KMS-11 (cell line): ENCODE measurements around the gene NTHL1.

Experiments
- H2AFZ ChIP-seq: fragments of 200-600 bp; sonication (generic); 2 replicates; pipeline ENCODE4 v1.6.1; 2016; ENCODE audit warnings: antibody characterized with exemption, mixed run types, low read depth
- H3K27ac ChIP-seq: fragments of 200-600 bp; sonication (generic); 2 replicates; pipeline ENCODE4 v1.6.1; 2016; ENCODE audit warnings: mild to moderate bottlenecking, mixed run types
- H3K27me3 ChIP-seq: fragments of 200-600 bp; sonication (generic); 2 replicates; pipeline ENCODE4 v1.6.1; 2017; ENCODE audit warnings: mild to moderate bottlenecking, low read depth, mixed run types, moderate library complexity; ENCODE audit not compliant: insufficient read depth
- H3K36me3 ChIP-seq: fragments of 200-600 bp; sonication (generic); 2 replicates; pipeline ENCODE4 v1.6.1; 2017; ENCODE audit warnings: mild to moderate bottlenecking, mixed run types; ENCODE audit not compliant: insufficient read depth
- H3K4me1 ChIP-seq: fragments of 200-600 bp; sonication (generic); 2 replicates; pipeline ENCODE4 v1.6.1; 2016; ENCODE audit warnings: mild to moderate bottlenecking, low read depth, mixed run types; ENCODE audit not compliant: poor library complexity, severe bottlenecking
- H3K4me2 ChIP-seq: fragments of 200-600 bp; sonication (generic); 2 replicates; pipeline ENCODE4 v1.7.0; 2016; ENCODE audit warnings: mild to moderate bottlenecking, mixed run types
- H3K4me3 ChIP-seq: fragments of 200-600 bp; sonication (generic); IDR thresholded peaks from 2 replicates; pipeline ENCODE4 v1.6.1; 2017; ENCODE audit warnings: low read depth, low read length, mixed read lengths; ENCODE audit not compliant: insufficient read depth
- H3K79me2 ChIP-seq: fragments of 200-600 bp; sonication (generic); 2 replicates; pipeline ENCODE4 v1.6.1; 2016; ENCODE audit warnings: low read depth, mixed run types; ENCODE audit not compliant: insufficient read depth
- H3K9ac ChIP-seq: fragments of 200-600 bp; sonication (generic); 2 replicates; pipeline ENCODE4 v1.6.1; 2016; ENCODE audit warnings: mild to moderate bottlenecking, mixed run types
- H4K20me1 ChIP-seq: fragments of 200-600 bp; sonication (generic); 2 replicates; pipeline ENCODE4 v1.6.1; 2016; ENCODE audit warnings: mild to moderate bottlenecking, mixed run types; ENCODE audit not compliant: insufficient read depth
- TF ChIP-seq, protein P1 (sequence below): fragments of 200-600 bp; sonication (generic); conservative IDR thresholded peaks from 2 replicates; pipeline ENCODE4 v1.6.1; 2017; ENCODE audit warnings: low read depth, mild to moderate bottlenecking, antibody characterized with exemption, low read length, moderate library complexity, mixed read lengths

The NTHL1 gene

DNA sequence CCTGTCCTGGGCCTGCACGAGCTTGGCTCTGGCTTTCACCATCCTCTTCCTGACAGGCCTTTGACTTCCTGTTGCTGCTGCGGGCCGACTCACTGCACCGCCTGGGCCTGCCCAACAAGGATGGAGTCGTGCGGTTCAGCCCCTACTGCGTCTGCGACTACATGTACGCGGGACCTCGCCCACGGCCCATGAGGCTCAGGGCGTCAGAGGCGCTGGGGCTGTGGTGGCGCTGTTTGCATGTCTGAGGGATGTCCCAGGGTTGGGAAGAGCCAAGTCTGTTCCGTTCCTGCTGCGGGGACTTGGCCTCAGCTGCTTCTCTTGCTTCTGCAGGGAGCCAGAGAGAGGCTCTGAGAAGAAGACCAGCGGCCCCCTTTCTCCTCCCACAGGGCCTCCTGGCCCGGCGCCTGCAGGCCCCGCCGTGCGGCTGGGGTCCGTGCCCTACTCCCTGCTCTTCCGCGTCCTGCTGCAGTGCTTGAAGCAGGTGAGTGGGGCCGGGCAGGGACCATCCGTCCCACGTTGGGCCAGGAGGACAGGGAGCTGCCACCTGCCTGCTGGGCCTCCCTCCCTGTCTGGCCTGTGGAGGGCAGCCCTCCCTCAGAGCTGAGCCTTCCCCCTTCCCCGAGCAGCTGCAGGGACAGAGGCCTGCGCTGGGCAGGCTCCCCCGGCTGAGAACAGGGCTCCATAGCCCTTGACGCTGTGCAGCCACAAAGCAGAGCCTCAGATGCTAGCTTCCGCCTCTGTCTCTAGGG is 24.0 kb upstream of the NTHL1 start:
- no peak overlapping the region for H2AFZ ChIP-seq
- TF ChIP-seq, protein P1, sequence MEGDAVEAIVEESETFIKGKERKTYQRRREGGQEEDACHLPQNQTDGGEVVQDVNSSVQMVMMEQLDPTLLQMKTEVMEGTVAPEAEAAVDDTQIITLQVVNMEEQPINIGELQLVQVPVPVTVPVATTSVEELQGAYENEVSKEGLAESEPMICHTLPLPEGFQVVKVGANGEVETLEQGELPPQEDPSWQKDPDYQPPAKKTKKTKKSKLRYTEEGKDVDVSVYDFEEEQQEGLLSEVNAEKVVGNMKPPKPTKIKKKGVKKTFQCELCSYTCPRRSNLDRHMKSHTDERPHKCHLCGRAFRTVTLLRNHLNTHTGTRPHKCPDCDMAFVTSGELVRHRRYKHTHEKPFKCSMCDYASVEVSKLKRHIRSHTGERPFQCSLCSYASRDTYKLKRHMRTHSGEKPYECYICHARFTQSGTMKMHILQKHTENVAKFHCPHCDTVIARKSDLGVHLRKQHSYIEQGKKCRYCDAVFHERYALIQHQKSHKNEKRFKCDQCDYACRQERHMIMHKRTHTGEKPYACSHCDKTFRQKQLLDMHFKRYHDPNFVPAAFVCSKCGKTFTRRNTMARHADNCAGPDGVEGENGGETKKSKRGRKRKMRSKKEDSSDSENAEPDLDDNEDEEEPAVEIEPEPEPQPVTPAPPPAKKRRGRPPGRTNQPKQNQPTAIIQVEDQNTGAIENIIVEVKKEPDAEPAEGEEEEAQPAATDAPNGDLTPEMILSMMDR, result no peak
- H3K4me2 ChIP-seq, result no peak overlapping the region
- H3K9ac ChIP-seq, result no peak overlapping the region
- no peak overlapping the region for H3K4me3 ChIP-seq
- H3K36me3 ChIP-seq, result no peaks in the 10 kb centered on the region
- no peaks in the 10 kb centered on the region for H3K27me3 ChIP-seq
- no peaks in the 10 kb centered on the region for H3K79me2 ChIP-seq
- no peak overlapping the region for H3K27ac ChIP-seq
- no peaks in the 10 kb centered on the region for H4K20me1 ChIP-seq
- no peaks in the 10 kb centered on the region for H3K4me1 ChIP-seq

- Histone ChIP-seq H3K4me1 (no peaks in the 10 kb centered on the region), H3K4me2 (no peak overlapping the region), H4K20me1 (no peaks in the 10 kb centered on the region), H3K27me3 (no peaks in the 10 kb centered on the region), H3K27ac (no peak overlapping the region), H3K79me2 (no peaks in the 10 kb centered on the region), H3K4me3 (no peak overlapping the region), H2AFZ (no peak overlapping the region), H3K9ac (no peak overlapping the region), H3K36me3 (peaks cover 4% of the 10 kb centered on the region; the same call in 1 of the 2 replicates)
- TF ChIP-seq, protein P1, result no peak
Observed at GRCh38 chr16:2070576-2071453, 23.2 kb upstream of the NTHL1 start.

GRCh38 chr16:2066139-2066538 is 18.5 kb upstream of the NTHL1 start:
- TF ChIP-seq, protein P1, result no peak
- Histone ChIP-seq H3K79me2 (no peaks in the 10 kb centered on the region), H3K4me2 (no peak overlapping the region), H3K27me3 (no peaks in the 10 kb centered on the region), H3K27ac (no peak overlapping the region), H4K20me1 (no peaks in the 10 kb centered on the region), H3K9ac (no peak overlapping the region), H3K36me3 (peaks cover 4% of the 10 kb centered on the region; the same call in 1 of the 2 replicates), H2AFZ (no peak overlapping the region), H3K4me1 (no peaks in the 10 kb centered on the region), H3K4me3 (no peak overlapping the region)

- Histone ChIP-seq H3K36me3 (peaks cover 4% of the 10 kb centered on the region; the same call in 1 of the 2 replicates), H2AFZ (no peak overlapping the region), H3K4me1 (no peaks in the 10 kb centered on the region), H3K9ac (no peak overlapping the region), H3K27ac (no peak overlapping the region), H3K4me3 (no peak overlapping the region), H3K27me3 (no peaks in the 10 kb centered on the region), H3K79me2 (no peaks in the 10 kb centered on the region), H3K4me2 (no peak overlapping the region), H4K20me1 (no peaks in the 10 kb centered on the region)
- TF ChIP-seq, protein P1, result no peak
Observed at GRCh38 chr16:2064368-2064945, 16.8 kb upstream of the NTHL1 start.
